ENCODE data around the gene EIF3J. TPM values are rescaled to one million over a fixed set of nuclear protein-coding genes. Genes with fewer than 3 reads are reported as not detected.

EIF3J gene
- polyA plus RNA-seq, 3 donors, result 97.8 to 135 (median 114) TPM

GRCh38 chr15:44573386-44573785 is 36.4 kb downstream of the EIF3J start:
- no peak for DNase-seq (ENCODE audit: extremely low read depth in 1 of 11, low read depth in 9 of 11, low spot score in 4 of 11)

GRCh38 chr15:44574734-44575133 is 37.8 kb downstream of the EIF3J start:
- no peak for DNase-seq (ENCODE audit: extremely low read depth in 1 of 11, low read depth in 9 of 11, low spot score in 4 of 11)

- DNase-seq (ENCODE audit: extremely low read depth in 1 of 11, low read depth in 9 of 11, low spot score in 4 of 11), result no peak
These were observed 43.2 kb downstream of the EIF3J start for GRCh38 chr15:44580105-44580504.

- DNase-seq (ENCODE audit: extremely low read depth in 1 of 11, low read depth in 9 of 11, low spot score in 4 of 11), result peak in 1 of 11 donors; percentile 5
These were observed 47.3 kb downstream of the EIF3J start for GRCh38 chr15:44584162-44584749.

GRCh38 chr15:44585633-44586032 is 48.7 kb downstream of the EIF3J start:
- no peak for DNase-seq (ENCODE audit: extremely low read depth in 1 of 11, low read depth in 9 of 11, low spot score in 4 of 11)

GRCh38 chr15:44588541-44588940 is 51.6 kb downstream of the EIF3J start:
- DNase-seq (ENCODE audit: extremely low read depth in 1 of 11, low read depth in 9 of 11, low spot score in 4 of 11), result no peak

GRCh38 chr15:44591326-44591725 is 54.4 kb downstream of the EIF3J start:
- DNase-seq (ENCODE audit: extremely low read depth in 1 of 11, low read depth in 9 of 11, low spot score in 4 of 11), result no peak

- DNase-seq (ENCODE audit: extremely low read depth in 1 of 11, low read depth in 9 of 11, low spot score in 4 of 11), result no peak
These were observed 56.2 kb downstream of the EIF3J start for GRCh38 chr15:44593042-44593736.

GRCh38 chr15:44595246-44595645 is 58.3 kb downstream of the EIF3J start:
- DNase-seq (ENCODE audit: extremely low read depth in 1 of 11, low read depth in 9 of 11, low spot score in 4 of 11), result no peak

- no peak for DNase-seq (ENCODE audit: extremely low read depth in 1 of 11, low read depth in 9 of 11, low spot score in 4 of 11)
These were observed 58.9 kb downstream of the EIF3J start for GRCh38 chr15:44595656-44596510.

- DNase-seq (ENCODE audit: extremely low read depth in 1 of 11, low read depth in 9 of 11, low spot score in 4 of 11), result no peak
These were observed 59.6 kb downstream of the EIF3J start for GRCh38 chr15:44596511-44597010.

- DNase-seq (ENCODE audit: extremely low read depth in 1 of 11, low read depth in 9 of 11, low spot score in 4 of 11), result no peak
These were observed 61.1 kb downstream of the EIF3J start for GRCh38 chr15:44598066-44598465.

- DNase-seq (ENCODE audit: extremely low read depth in 1 of 11, low read depth in 9 of 11, low spot score in 4 of 11), result no peak
These were observed 61.9 kb downstream of the EIF3J start for GRCh38 chr15:44598892-44599291.

- DNase-seq (ENCODE audit: extremely low read depth in 1 of 11, low read depth in 9 of 11, low spot score in 4 of 11), result no peak
These were observed 66.2 kb downstream of the EIF3J start for GRCh38 chr15:44603126-44603525.

- no peak for DNase-seq (ENCODE audit: extremely low read depth in 1 of 11, low read depth in 9 of 11, low spot score in 4 of 11)
These were observed 69.8 kb downstream of the EIF3J start for GRCh38 chr15:44606740-44607139.

Other genes starting within 250 kb of the EIF3J start
- 100 to 1,000 TPM in 2 of 3 donors, 10 to 100 TPM in 1; 100.0 to 126 (median 109) TPM for gene GOLM2, start 248.4 kb upstream of the EIF3J start, polyA plus RNA-seq (ENCODE audit: insufficient read length in 3 of 3)
- gene CTDSPL2, start 109.5 kb upstream of the EIF3J start, polyA plus RNA-seq (ENCODE audit: insufficient read length in 3 of 3), result 10 to 100 TPM; 56.7 to 70.1 (median 58.7) TPM
- 10 to 100 TPM; 65.0 to 89.3 (median 77.2) TPM for gene SPG11, start 126.5 kb downstream of the EIF3J start, polyA plus RNA-seq (ENCODE audit: insufficient read length in 3 of 3)
- gene PATL2, start 174.2 kb downstream of the EIF3J start, polyA plus RNA-seq (ENCODE audit: insufficient read length in 3 of 3), result 1 to 10 TPM in 1 of 3 donors, under 1 TPM in 2; 0.64 to 2.2 (median 0.65) TPM
- gene B2M, start 174.4 kb downstream of the EIF3J start, polyA plus RNA-seq (ENCODE audit: insufficient read length in 3 of 3), result 100 to 1,000 TPM; 770 to 879 (median 791) TPM
- 10 to 100 TPM; 17.3 to 27.9 (median 22.5) TPM for gene TRIM69, start 199.4 kb downstream of the EIF3J start, polyA plus RNA-seq (ENCODE audit: insufficient read length in 3 of 3)